Muscle layer of duodenum (tissue), 2 donors: ENCODE measurements around the gene ETS1.

Experiments
- H3K27ac ChIP-seq: one replicate; pipeline ENCODE4 v1.7.0; 2013; ENCODE audit warnings: mild to moderate bottlenecking, low read length
- H3K27me3 ChIP-seq: one replicate; pipeline ENCODE4 v1.7.0; 2013; ENCODE audit warnings: low read depth, mild to moderate bottlenecking, control low read depth, low read length
- H3K36me3 ChIP-seq, 2 donors: one replicate each; pipeline ENCODE4 v1.7.0; 2013; ENCODE audit warnings: low read length in 2 of 2, control low read depth in 1 of 2, mild to moderate bottlenecking in 1 of 2; ENCODE audit not compliant: insufficient read depth in 2 of 2, control insufficient read depth in 1 of 2
- H3K4me1 ChIP-seq, 2 donors: one replicate each; pipeline ENCODE4 v1.7.0; 2013; ENCODE audit warnings: low read length in 2 of 2, mild to moderate bottlenecking in 2 of 2, control low read depth in 1 of 2, moderate library complexity in 1 of 2; ENCODE audit not compliant: insufficient read depth in 2 of 2, control insufficient read depth in 1 of 2
- H3K4me3 ChIP-seq, 2 donors: one replicate each; pipeline ENCODE4 v1.7.0; 2013; ENCODE audit warnings: low read length in 2 of 2, low read depth in 1 of 2, mild to moderate bottlenecking in 1 of 2
- H3K9me3 ChIP-seq, 2 donors: one replicate each; pipeline ENCODE4 v1.7.0; 2013; ENCODE audit warnings: low read length in 2 of 2, control low read depth in 1 of 2, mild to moderate bottlenecking in 1 of 2; ENCODE audit not compliant: control insufficient read depth in 1 of 2
- donor health status: healthy.

Gene ETS1

DNA sequence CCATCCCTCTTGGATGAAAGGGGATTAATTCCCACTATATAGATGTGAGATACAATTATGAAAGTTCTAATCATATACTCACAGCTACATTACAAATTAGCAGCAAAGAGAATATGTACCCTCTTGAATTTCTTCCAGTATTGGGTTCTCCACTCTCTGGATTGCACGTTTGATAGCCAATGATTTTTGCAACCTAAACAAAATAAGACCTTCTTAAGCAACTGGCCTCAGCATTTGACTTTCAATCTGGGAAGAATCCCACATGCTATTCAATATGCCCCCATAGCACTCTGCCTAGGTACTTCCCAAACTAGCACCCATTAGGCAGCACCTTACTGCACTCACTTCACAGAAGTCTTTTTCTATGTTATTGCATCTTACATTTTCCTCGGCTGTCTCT lies 55.8 kb downstream of the ETS1 start:
- Histone ChIP-seq H3K27me3 (no peaks in the 10 kb centered on the region), H3K9me3 (no peaks in the 10 kb centered on the region), H3K36me3 (no peaks in the 10 kb centered on the region), H3K4me3 (no peak overlapping the region), H3K27ac (no peak overlapping the region), H3K4me1 (no peaks in the 10 kb centered on the region)

DNA sequence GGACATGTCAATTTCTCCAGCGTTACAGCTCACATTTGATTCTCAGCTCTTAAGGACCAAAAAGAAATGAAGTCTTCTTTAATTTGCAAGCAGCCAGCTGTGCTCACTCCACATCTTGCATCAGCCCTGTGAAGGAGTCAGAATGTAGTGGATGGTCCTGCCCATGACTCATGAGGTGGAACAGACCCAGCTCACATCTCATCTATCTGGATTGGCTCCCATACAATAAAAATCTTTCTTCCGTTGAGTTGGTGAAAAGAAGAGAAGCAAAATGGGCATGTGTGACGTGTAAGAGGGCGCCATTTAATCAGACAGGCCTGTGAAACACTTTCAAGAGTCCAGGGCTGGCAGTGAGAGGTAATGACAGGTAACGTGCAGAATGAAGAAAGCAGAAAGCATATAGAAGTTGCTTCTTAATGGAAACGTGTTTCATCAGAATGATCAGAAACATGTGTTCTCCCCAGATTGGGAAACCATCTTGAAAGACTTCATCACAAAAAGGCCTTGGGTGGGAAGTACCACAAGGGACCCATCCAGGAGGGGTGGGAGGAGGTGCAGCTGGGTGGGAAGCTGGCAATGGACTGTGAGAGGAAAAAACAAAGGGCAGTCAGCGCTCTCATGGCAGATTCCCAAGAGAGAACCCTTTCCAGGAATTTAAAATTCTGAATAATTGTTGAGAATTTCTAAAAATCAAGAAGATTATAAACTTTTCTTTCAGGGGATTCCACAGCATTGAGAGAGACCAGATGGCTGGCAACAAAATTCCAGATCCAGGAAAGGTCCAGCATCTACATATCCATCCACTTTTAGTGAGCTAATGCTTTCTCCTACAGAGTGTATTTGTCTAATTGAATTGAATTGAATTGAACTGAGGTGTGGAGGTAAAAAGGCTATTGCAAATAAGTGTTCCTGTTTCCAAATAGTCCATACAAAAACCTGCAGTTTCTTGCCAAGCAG lies 57.0 kb downstream of the ETS1 start:
- Histone ChIP-seq H3K4me3 (no peak overlapping the region), H3K27ac (no peak overlapping the region), H3K4me1 (no peaks in the 10 kb centered on the region)

DNA sequence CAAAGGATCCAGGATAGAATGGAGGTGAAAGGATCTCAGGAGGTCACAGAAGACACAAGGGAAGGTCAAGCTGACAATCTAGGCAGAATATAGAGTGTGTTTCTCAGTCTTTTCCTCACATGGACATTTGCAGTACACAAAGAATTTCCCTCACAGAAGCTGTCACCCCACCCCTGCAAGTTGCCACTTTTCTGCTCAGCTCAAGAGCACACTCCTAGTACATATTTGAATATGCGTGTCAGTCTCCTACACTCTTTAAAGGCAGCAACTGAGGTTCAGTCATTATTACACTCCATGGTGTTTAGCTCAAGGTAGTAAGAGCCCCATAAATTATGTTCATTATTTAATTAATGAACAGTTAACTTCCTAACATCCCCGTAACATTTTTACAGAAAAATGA lies 59.1 kb downstream of the ETS1 start:
- H3K4me3 ChIP-seq, result no peak overlapping the region
- no peaks in the 10 kb centered on the region for H3K36me3 ChIP-seq
- no peaks in the 10 kb centered on the region for H3K9me3 ChIP-seq
- H3K4me1 ChIP-seq, result peaks cover 0 to 7% of the 10 kb centered on the region in 2 donors
- H3K27ac ChIP-seq, result no peak overlapping the region
- no peaks in the 10 kb centered on the region for H3K27me3 ChIP-seq

More for the DNA sequence above, 57.0 kb downstream of the ETS1 start:
- no peaks in the 10 kb centered on the region for H3K36me3 ChIP-seq
- no peaks in the 10 kb centered on the region for H3K27me3 ChIP-seq
- no peaks in the 10 kb centered on the region for H3K9me3 ChIP-seq

DNA sequence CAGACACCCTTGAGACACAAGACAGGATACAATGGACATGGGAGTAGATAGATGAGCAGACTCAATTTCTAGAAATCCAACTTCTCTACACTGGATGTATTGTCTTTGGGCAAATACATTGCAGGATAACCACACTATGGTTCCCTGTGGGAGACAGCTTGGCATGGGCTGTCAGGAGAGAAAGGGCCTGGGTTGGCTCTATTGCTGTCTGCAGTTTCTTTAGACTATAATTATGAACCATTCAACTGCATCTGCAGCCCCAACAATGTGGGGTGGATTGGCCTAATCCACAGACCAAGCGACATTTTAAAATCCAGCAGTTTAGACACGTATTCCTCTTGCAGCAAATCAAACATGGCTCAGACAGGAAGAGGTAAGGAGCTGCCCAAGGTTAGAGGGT lies 60.3 kb downstream of the ETS1 start:
- no peak overlapping the region for H3K4me3 ChIP-seq
- H3K27me3 ChIP-seq, result no peaks in the 10 kb centered on the region
- no peak overlapping the region for H3K27ac ChIP-seq
- no peaks in the 10 kb centered on the region for H3K9me3 ChIP-seq
- peaks cover 0 to 4% of the 10 kb centered on the region in 2 donors for H3K36me3 ChIP-seq
- peaks cover 0 to 7% of the 10 kb centered on the region in 2 donors for H3K4me1 ChIP-seq

GRCh38 chr11:128525411-128526243 lies 61.7 kb downstream of the ETS1 start:
- H3K4me3 ChIP-seq, result no peak overlapping the region
- H3K27ac ChIP-seq, result peak overlapping the region; percentile 14
- peaks cover 0 to 4% of the 10 kb centered on the region in 2 donors for H3K36me3 ChIP-seq
- H3K27me3 ChIP-seq, result no peaks in the 10 kb centered on the region
- peaks cover 0 to 7% of the 10 kb centered on the region in 2 donors for H3K4me1 ChIP-seq
- H3K9me3 ChIP-seq, result no peaks in the 10 kb centered on the region

DNA sequence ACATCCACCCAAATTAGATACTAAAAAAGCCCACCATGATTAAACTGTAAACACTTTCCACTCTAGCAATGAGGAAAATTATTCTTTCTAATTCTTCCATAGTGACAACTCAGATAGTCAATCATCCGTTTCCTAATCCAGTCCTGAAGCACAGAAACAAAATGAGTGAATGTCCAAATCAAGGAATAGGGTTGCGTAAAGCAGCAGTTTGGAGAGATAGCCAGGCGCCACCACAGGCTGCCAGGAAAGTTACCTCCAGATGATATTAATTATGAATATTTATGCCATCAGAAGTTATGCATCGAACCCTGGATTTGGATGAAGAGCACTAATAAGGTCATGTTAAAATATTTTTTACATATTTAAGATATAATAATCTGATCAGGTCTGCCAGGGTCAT lies 63.2 kb downstream of the ETS1 start:
- Histone ChIP-seq H3K4me3 (no peak overlapping the region), H3K9me3 (no peaks in the 10 kb centered on the region), H3K27me3 (no peaks in the 10 kb centered on the region), H3K27ac (peak overlapping the region; percentile 89), H3K36me3 (peaks cover 0 to 4% of the 10 kb centered on the region in 2 donors), H3K4me1 (peaks cover 0 to 7% of the 10 kb centered on the region in 2 donors)

- peak overlapping the region; percentile 89 for H3K27ac ChIP-seq
- no peaks in the 10 kb centered on the region for H3K27me3 ChIP-seq
- peaks cover 0 to 4% of the 10 kb centered on the region in 2 donors for H3K36me3 ChIP-seq
- H3K9me3 ChIP-seq, result no peaks in the 10 kb centered on the region
- H3K4me3 ChIP-seq, result no peak overlapping the region
- peaks cover 0 to 10% of the 10 kb centered on the region in 2 donors for H3K4me1 ChIP-seq
Measured at GRCh38 chr11:128523641-128524040, 63.7 kb downstream of the ETS1 start.

DNA sequence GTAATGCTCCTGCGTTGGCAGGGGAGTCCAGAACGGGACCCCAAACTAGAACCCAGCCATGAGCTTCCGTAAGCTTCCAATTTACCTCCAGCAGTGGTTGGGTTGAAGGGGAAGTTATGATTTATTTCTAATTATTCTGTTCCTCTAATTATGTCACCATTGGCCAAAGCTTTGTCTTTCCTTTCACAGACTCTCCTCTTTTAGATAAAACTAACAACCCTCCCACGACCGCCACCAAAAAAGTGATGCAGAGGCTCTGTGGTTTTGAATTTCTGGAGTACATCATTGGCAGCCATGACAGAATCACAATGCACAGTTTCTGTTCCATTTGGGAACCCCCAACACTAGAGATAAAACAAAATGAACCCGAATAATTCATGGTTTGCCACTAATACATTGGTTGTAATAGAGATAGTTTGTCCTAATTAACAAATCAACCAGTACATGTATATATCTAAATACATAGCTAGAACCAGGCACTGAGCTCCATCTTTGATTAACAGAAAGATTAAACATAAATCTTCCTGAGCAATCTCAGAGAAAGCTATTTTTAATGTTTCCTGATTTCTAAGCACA lies 64.3 kb downstream of the ETS1 start:
- Histone ChIP-seq H3K9me3 (no peaks in the 10 kb centered on the region), H3K36me3 (peaks cover 0 to 4% of the 10 kb centered on the region in 2 donors), H3K27me3 (no peaks in the 10 kb centered on the region), H3K4me3 (peak overlapping the region; percentile 68 to 74), H3K4me1 (peaks cover 0 to 13% of the 10 kb centered on the region in 2 donors), H3K27ac (peak overlapping the region; percentile 89)

- Histone ChIP-seq H3K4me1 (peaks cover 0 to 16% of the 10 kb centered on the region in 2 donors), H3K27me3 (no peaks in the 10 kb centered on the region), H3K4me3 (peak overlapping the region; percentile 74 to 89), H3K27ac (peak overlapping the region; percentile 89), H3K9me3 (no peaks in the 10 kb centered on the region), H3K36me3 (peaks cover 0 to 4% of the 10 kb centered on the region in 2 donors)
Measured at GRCh38 chr11:128522055-128522942, 65.1 kb downstream of the ETS1 start.

DNA sequence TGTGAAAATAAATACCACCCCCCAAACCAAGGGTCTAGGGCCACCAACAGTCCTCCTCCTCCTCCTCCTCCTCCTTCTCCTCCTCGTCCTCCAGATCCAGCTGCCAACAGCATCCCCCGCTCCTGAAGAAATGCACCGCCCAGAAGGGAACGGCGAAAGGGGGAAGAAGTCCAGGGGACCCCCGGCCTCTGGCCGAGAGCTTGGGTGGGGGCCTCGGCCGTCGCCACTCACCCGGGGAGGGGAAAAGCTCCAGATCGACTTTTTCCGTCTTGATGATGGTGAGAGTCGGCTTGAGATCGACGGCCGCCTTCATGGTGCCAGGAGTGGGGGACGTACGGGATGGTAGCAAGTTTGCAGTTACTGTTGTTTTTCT lies 65.7 kb downstream of the ETS1 start:
- no peaks in the 10 kb centered on the region for H3K9me3 ChIP-seq

More for the DNA sequence above, 65.7 kb downstream of the ETS1 start:
- Histone ChIP-seq H3K4me3 (peak overlapping the region; percentile 74 to 89), H3K27ac (peak overlapping the region; percentile 85), H3K27me3 (no peaks in the 10 kb centered on the region), H3K4me1 (peaks cover 5 to 17% of the 10 kb centered on the region in 2 donors), H3K36me3 (peaks cover 0 to 4% of the 10 kb centered on the region in 2 donors)
